A204.1 (cell line): ENCODE data around the gene MIGA2.
A peak's percentile ranks its signal among the peaks of the same experiment; 100 is the strongest.
"Not testable (repeated sequence)": the region's sequence is repeated elsewhere in the genome, so short reads cannot be mapped to it uniquely, and the experiment has no call there.

Experiments
- FAIRE-seq: peaks from 2 replicates; lab custom pipeline; 2012; peaks lifted over from hg19 to GRCh38; lab: Jason Lieb, UNC

MIGA2 gene, protein sequence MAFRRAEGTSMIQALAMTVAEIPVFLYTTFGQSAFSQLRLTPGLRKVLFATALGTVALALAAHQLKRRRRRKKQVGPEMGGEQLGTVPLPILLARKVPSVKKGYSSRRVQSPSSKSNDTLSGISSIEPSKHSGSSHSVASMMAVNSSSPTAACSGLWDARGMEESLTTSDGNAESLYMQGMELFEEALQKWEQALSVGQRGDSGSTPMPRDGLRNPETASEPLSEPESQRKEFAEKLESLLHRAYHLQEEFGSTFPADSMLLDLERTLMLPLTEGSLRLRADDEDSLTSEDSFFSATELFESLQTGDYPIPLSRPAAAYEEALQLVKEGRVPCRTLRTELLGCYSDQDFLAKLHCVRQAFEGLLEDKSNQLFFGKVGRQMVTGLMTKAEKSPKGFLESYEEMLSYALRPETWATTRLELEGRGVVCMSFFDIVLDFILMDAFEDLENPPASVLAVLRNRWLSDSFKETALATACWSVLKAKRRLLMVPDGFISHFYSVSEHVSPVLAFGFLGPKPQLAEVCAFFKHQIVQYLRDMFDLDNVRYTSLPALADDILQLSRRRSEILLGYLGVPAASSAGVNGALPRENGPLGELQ

GRCh38 chr9:129036241-129036922 is at the start of gene MIGA2:
TSS of gene MIGA2 (plus strand) at chr9:129036626. CDS start at chr9:129040595, 3,969 bp downstream.
- peak; percentile 98 for FAIRE-seq

DNA sequence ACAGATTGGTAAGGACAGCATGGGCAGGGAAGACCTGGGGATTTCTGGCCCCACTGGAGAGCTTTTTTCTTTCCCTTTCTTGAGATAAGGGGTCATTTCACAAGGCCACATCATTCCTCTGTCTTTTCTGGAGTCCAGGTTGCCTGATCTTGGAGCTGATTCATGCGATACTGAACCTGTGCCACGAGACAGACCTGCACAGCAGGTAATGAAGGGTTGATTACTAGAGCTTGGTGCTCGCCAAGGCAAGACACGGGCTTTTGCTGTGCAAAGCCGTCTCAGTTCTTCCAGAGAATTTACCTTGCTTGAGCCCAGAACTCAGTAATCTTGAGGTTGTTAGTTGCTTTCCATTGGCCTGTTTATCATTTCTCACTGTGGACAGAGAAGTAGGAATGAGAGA is 49.8 kb upstream of the MIGA2 start:
- FAIRE-seq, result no peak

DNA sequence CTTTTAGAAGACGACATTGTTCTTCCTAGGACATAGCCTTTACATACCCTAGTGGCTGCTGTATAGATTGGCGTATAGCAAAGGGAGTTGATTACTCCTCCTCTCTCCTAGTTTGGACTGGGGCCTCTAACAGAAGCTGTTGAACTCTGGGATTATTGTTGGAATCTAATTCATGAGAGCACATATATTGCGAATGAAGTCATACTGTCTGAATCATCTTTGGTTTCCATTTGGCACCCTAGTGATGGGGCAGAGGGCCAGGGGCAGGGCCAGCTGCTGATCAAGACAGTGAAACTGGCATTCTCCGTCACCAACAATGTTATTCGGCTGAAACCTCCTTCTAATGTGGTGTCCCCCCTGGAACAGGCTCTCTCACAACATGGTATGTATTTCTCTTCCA is 48.6 kb upstream of the MIGA2 start:
- no peak for FAIRE-seq

DNA sequence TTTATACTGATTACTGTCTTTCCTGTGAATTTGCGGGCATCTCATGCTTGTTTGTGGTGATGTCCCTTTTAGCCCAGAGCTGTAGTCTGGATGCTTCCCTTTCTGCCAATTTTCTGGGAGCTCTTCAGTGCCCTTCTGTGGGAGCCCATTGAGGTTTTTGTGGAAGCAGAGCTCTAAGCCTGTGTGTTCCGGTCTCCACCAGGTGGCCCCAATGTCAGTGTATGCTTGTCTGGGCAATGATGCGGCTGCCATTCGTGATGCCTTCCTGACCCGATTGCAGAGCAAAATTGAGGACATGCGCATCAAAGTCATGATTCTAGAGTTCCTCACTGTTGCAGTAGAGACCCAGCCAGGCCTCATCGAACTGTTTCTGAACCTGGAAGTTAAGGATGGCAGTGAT is 43.4 kb upstream of the MIGA2 start:
- no peak for FAIRE-seq

DNA sequence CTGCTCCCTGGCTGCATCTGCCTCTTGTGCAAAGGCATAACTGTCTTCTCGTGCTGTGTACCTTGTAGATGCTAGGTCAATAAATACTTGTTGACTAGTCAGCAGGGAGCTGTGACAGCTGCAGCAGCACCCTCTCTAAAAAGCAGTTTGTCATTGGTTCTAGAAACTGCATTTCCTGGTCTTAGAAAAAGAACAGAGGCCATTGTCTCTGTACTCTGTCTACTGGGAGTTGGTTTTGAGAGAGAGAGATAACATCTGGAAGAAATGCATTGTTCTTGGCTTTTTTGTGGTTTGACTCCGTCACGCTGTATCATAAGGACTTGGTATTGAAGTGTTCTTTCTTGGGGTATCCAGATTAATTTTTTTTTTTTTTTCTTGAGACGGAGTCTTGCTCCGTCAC is 40.6 kb upstream of the MIGA2 start:
- no peak for FAIRE-seq

DNA sequence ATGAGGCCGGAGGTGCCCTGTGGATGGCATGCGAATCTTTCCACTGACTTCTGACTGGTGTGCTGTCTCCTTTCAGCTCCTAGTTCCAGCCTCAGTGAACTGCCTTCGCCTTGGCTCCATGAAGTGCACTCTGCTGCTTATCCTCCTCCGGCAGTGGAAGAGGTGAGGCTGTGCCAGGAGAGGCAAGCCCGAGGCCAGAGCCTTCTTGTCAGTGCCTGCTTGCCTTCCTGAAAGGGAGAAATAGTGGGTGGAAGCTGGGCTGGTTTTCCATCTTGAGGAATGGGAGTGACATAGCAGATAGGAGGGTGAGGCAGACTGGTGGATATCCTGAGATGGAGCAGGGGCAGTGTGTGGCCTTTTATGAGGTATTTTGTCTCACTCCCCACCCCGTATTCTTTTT is 38.0 kb upstream of the MIGA2 start:
- no peak for FAIRE-seq

DNA sequence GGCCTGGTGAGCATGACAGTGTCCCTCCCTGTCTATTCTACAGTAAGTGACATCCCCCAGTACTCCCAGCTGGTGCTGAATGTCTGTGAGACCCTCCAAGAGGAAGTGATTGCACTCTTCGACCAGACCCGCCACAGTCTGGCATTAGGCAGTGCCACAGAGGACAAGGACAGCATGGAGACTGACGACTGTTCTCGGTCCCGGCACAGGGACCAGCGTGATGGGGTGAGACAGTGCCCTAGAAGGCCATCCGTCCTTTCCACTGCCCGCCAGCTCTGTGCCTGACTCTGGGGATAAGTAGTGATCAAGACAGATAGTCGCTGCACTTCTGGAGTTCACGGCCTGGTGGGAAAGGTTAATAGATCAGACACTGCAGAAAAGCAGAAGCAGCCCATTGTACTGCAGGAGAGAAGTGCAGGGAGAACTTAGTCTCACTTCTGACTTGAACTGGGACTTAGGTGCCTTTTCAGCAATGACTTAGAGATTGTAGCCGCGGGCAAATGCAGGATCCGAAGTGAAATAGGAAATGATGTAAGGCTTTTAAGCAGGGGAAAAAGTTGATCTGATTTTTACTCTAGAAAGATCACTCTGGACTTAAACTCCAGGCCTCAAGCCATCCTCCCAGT is 36.7 kb upstream of the MIGA2 start:
- no peak for FAIRE-seq

GRCh38 chr9:129001504-129002325 is 34.7 kb upstream of the MIGA2 start:
- FAIRE-seq, result no peak

GRCh38 chr9:129002992-129003391 is 33.4 kb upstream of the MIGA2 start:
- FAIRE-seq, result no peak

- FAIRE-seq, result not testable (repeated sequence)
These were observed 32.3 kb upstream of the MIGA2 start for GRCh38 chr9:129004173-129004572.

DNA sequence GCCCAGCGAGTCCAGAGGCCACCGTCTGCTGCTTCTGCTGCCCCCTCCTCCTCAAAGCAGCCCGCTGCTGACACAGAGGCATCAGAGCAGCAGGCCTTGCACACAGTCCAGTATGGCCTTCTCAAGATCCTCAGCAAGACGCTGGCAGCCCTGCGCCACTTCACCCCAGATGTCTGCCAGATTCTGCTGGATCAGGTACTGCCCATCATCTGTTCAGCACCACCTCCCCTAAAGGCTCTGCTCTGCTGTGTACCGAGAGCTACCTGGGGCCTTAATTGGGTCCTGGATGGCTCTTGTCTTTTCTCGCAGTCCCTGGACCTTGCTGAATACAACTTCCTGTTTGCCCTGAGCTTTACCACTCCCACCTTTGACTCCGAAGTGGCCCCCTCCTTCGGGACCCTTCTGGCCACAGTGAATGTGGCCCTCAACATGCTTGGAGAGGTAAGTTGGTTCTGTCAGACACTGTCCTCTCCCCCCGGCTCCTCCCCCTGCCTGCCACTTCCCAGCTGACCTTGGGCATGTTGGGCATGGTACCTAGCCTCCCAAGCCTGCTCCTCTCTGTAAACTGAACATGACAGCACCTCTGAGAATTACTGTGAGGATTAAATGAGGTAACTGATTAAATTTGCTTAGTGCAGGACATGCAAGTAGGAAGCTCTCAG is 31.0 kb upstream of the MIGA2 start:
- no peak for FAIRE-seq

GRCh38 chr9:129006328-129007034 is 29.9 kb upstream of the MIGA2 start:
- FAIRE-seq, result peak; percentile 32

DNA sequence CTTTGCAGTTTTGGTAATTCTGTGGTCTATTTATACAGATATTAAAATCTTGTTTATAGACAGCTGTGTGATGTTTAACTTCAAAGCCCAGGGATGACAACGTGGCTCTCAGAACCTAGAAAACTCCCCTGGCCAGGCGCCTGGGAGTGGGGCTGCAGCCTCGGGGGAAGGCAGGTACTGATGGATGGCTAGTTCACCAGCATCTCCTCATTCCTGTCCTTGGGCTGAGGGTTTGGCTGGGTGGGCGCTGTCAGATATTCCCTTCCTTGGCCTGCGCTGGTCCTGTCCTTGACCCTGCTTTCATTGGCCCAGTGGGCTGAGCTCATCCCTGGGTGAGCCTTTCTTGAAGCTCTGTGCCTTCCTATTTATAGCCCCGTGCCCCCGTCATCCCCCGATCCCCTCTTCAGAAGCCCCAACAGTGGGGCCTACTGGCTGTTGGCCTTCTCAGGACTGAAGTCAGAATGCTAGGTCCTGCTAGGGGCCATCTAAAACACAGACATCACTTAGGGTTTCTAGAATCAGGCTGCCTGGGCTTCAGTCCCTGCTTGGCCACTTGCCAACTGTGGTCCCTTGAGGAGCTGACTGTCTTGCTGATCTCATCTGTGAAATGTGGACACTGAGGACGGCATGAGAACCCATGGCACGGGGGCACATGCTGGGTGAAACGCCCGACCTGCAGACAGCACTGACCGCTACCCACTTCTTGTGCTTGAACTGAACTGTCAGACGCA is 29.2 kb upstream of the MIGA2 start:
- FAIRE-seq, result no peak

- no peak for FAIRE-seq
These were observed 28.5 kb upstream of the MIGA2 start for GRCh38 chr9:129007766-129008468.

- FAIRE-seq, result no peak
These were observed 27.9 kb upstream of the MIGA2 start for GRCh38 chr9:129008469-129008965.

- no peak for FAIRE-seq
These were observed 27.3 kb upstream of the MIGA2 start for GRCh38 chr9:129008986-129009583.

DNA sequence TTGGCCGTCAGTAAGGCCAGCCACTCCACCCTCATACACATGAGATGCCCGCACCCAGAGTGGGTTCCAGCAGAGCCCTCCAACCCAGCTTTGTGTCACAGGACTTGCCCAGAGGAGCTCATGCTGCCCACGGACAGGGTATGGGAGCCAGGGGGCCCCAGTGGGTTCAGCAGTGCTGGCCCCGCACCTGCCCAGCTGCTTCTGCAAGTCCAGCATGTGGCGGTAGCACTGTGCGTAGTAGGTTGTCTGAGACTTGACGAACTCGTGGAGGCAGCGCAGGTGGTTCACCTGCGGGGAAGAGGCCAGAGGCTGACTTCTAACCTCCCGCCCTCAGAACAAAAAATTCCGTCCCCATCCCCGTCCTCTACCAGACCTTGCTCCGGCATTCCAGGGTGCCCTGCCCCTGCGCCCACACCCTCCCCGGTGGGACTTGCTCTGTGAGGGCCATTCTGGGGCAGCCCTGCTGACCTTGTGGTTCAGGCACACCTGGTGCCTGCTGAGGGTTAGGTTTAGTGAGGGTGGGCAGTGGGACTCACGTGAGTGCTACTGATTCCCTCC is 26.8 kb upstream of the MIGA2 start:
- FAIRE-seq, result no peak

DNA sequence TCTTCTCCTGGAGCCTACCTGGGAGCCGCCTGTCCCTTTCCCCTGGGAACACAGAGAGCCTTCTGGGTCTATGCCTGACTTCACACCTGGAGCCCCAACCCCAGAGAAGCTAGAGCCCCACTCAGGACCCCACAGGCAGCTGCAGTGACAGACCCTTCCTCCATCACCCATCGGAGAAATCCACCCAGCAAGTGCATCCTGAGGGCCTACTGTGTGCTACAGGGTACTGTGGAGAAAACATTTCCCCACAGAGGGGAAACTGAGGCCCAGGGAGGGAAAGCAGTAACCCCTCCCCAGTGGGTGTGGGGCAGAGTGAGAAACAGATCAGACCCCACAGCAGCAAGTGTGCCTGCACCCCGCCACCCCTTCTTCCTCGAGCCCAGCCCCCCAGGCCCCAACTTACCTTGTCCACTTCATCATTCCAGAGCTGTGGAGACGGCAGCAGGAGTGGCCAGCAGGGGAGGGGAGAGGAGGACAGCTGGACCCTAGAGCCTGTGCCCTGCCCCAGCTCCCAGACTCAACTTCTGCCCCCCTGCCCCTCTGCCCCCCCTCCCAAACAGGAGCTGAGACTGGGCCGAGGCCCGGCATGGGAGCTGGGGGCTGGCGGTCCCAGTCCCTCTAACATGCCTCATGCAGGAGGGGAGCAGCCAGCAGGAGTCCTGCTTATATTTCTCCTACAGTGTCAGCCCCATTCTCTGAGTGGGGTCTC is 26.0 kb upstream of the MIGA2 start:
- FAIRE-seq, result no peak
